SU-DHL-6 (cell line): ENCODE measurements around the gene AKAP6.

Experiments used
- H2AFZ ChIP-seq: fragments of 200-600 bp; sonication (generic); 2 replicates; pipeline ENCODE4 v1.6.1; 2014; ENCODE audit warnings: low read depth, mild to moderate bottlenecking, moderate library complexity, mixed read lengths, antibody characterized with exemption, low read length; ENCODE audit not compliant: severe bottlenecking
- H3F3A ChIP-seq: fragments of 200-600 bp; shearing (Covaris generic); 2 replicates; pipeline ENCODE4 v1.6.0; 2016; ENCODE audit warnings: antibody characterized with exemption, mild to moderate bottlenecking; ENCODE audit not compliant: insufficient read depth
- H3K27ac ChIP-seq: fragments of 200-600 bp; sonication (generic); 2 replicates; pipeline ENCODE4 v1.5.1; 2016; ENCODE audit warnings: low read depth, mild to moderate bottlenecking, low read length, moderate library complexity, mixed read lengths
- H3K27me3 ChIP-seq: fragments of 200-600 bp; sonication (generic), shearing (Covaris generic); 2 replicates; pipeline ENCODE4 v1.6.0; 2014; ENCODE audit warnings: mild to moderate bottlenecking, low read length
- H3K36me3 ChIP-seq: fragments of 200-600 bp; sonication (generic); 2 replicates; pipeline ENCODE4 v1.6.1; 2014; ENCODE audit warnings: mild to moderate bottlenecking, low read length, mixed read lengths
- H3K4me2 ChIP-seq: fragments of 300-600, 200-600 bp; shearing (Covaris generic), sonication (generic); 2 replicates; pipeline ENCODE4 v1.6.0; 2014; ENCODE audit warnings: low read length, low read depth, mild to moderate bottlenecking; ENCODE audit not compliant: poor library complexity, severe bottlenecking
- H3K4me3 ChIP-seq: fragments of 200-600 bp; sonication (generic); 2 replicates; pipeline ENCODE4 v1.5.1; 2014; ENCODE audit warnings: antibody characterized with exemption, low read length, mild to moderate bottlenecking, mixed read lengths; ENCODE audit not compliant: insufficient read depth, poor library complexity, severe bottlenecking
- H3K79me2 ChIP-seq: fragments of 200-600 bp; sonication (generic); 2 replicates; pipeline ENCODE4 v1.6.1; 2014; ENCODE audit warnings: mild to moderate bottlenecking, low read length, moderate library complexity; ENCODE audit not compliant: insufficient read depth
- H3K9ac ChIP-seq: fragments of 200-600 bp; sonication (generic); 2 replicates; pipeline ENCODE4 v1.7.0; 2014; ENCODE audit warnings: mild to moderate bottlenecking, low read length
- H3K9me2 ChIP-seq: fragments of 200-600 bp; sonication (generic); replicated peaks from 2 replicates; pipeline ENCODE4 v1.6.1; 2014; ENCODE audit warnings: low read length; ENCODE audit not compliant: insufficient read depth
- H3K9me3 ChIP-seq: fragments of 200-600 bp; sonication (generic); 2 replicates; pipeline ENCODE4 v1.6.1; 2014; ENCODE audit warnings: low read length, mixed read lengths; ENCODE audit not compliant: insufficient read depth
- H4K20me1 ChIP-seq: fragments of 200-600 bp; sonication (generic); 2 replicates; pipeline ENCODE4 v1.6.1; 2014; ENCODE audit warnings: low read depth, mild to moderate bottlenecking, antibody characterized with exemption, low read length, moderate library complexity, mixed read lengths
- EZH2phosphoT487 ChIP-seq: fragments of 200-600 bp; sonication (generic), shearing (Covaris generic); conservative IDR thresholded peaks from 2 replicates; pipeline ENCODE4 v1.6.1; 2018; ENCODE audit warnings: mild to moderate bottlenecking, antibody characterized with exemption, low read length, moderate library complexity, mixed read lengths
- TF ChIP-seq, protein P1 (sequence below): fragments of 200-600 bp; sonication (generic); IDR thresholded peaks from one replicate; pipeline ENCODE4 v1.5.1; 2017; ENCODE audit warnings: antibody characterized with exemption, mild to moderate bottlenecking, low read length, moderate library complexity; ENCODE audit not compliant: insufficient read depth, poor library complexity, severe bottlenecking

AKAP6 gene

GRCh38 chr14:32525591-32525990, 196.5 kb downstream of the AKAP6 start:
- Histone ChIP-seq H3K4me3 (no peak overlapping the region), H3K9me3 (no peaks in the 10 kb centered on the region), H3K27me3 (no peaks in the 10 kb centered on the region), H3K9ac (no peak overlapping the region), H3K36me3 (no peaks in the 10 kb centered on the region), H3F3A (no peaks in the 10 kb centered on the region), H3K4me2 (no peak overlapping the region), H2AFZ (no peak overlapping the region), H3K9me2 (no peaks in the 10 kb centered on the region), H3K79me2 (no peaks in the 10 kb centered on the region), H3K27ac (no peak overlapping the region), H4K20me1 (no peaks in the 10 kb centered on the region)
- TF ChIP-seq, protein P1, sequence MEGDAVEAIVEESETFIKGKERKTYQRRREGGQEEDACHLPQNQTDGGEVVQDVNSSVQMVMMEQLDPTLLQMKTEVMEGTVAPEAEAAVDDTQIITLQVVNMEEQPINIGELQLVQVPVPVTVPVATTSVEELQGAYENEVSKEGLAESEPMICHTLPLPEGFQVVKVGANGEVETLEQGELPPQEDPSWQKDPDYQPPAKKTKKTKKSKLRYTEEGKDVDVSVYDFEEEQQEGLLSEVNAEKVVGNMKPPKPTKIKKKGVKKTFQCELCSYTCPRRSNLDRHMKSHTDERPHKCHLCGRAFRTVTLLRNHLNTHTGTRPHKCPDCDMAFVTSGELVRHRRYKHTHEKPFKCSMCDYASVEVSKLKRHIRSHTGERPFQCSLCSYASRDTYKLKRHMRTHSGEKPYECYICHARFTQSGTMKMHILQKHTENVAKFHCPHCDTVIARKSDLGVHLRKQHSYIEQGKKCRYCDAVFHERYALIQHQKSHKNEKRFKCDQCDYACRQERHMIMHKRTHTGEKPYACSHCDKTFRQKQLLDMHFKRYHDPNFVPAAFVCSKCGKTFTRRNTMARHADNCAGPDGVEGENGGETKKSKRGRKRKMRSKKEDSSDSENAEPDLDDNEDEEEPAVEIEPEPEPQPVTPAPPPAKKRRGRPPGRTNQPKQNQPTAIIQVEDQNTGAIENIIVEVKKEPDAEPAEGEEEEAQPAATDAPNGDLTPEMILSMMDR = no peak

- Histone ChIP-seq H3K79me2 (no peaks in the 10 kb centered on the region), H2AFZ (no peak overlapping the region), H3K9me3 (no peaks in the 10 kb centered on the region), H3K27me3 (no peaks in the 10 kb centered on the region), H3K9ac (no peak overlapping the region), H3K4me2 (no peak overlapping the region), H3K9me2 (no peaks in the 10 kb centered on the region), H3K27ac (no peak overlapping the region), H4K20me1 (no peaks in the 10 kb centered on the region), H3F3A (no peaks in the 10 kb centered on the region), H3K36me3 (no peaks in the 10 kb centered on the region), H3K4me3 (no peak overlapping the region)
- no peak for TF ChIP-seq EZH2phosphoT487
- TF ChIP-seq, protein P1 = no peak
Observed at GRCh38 chr14:32530800-32531199, 201.7 kb downstream of the AKAP6 start.

DNA sequence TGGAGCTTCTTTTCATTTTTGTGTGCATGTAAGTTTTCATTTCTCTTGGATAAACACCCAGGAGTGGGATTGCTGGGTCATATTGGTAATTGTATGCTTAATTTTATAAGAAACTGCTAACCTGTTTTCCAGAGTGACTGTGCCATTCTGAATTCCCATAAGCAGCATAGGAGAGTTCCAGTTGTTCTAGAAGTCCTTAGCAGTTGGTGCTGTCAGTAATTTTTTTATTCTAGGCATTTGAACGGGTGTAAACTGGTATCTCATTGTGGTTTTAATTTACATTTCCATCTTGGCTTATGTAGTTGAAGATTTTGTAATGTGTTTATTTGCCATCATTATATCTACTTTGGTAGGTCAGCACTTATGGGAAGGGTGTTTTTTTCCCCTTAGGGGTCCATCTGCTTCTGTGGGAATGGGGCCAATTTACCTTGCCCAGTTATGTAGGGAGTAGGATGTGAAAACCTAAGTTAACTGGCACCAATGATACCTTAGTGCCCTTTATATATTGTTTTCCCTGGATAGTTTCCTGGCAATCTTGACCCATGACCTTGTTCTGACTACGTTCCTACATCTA, 202.9 kb downstream of the AKAP6 start:
- H3F3A ChIP-seq = no peaks in the 10 kb centered on the region
- no peaks in the 10 kb centered on the region for H3K79me2 ChIP-seq
- no peaks in the 10 kb centered on the region for H3K27me3 ChIP-seq
- H3K9me3 ChIP-seq = no peaks in the 10 kb centered on the region
- no peak overlapping the region for H3K27ac ChIP-seq
- no peaks in the 10 kb centered on the region for H3K9me2 ChIP-seq
- H3K4me3 ChIP-seq = no peak overlapping the region
- H4K20me1 ChIP-seq = no peaks in the 10 kb centered on the region
- H2AFZ ChIP-seq = no peak overlapping the region
- H3K4me2 ChIP-seq = no peak overlapping the region
- no peaks in the 10 kb centered on the region for H3K36me3 ChIP-seq
- no peak overlapping the region for H3K9ac ChIP-seq
- TF ChIP-seq EZH2phosphoT487 = no peak
- TF ChIP-seq, protein P1 = no peak

- Histone ChIP-seq H3K36me3 (no peaks in the 10 kb centered on the region), H3K9me3 (no peaks in the 10 kb centered on the region), H3K4me3 (no peak overlapping the region), H3K27me3 (no peaks in the 10 kb centered on the region), H3K4me2 (no peak overlapping the region), H3F3A (no peaks in the 10 kb centered on the region), H2AFZ (no peak overlapping the region), H3K27ac (no peak overlapping the region), H3K9me2 (no peaks in the 10 kb centered on the region), H4K20me1 (no peaks in the 10 kb centered on the region), H3K79me2 (no peaks in the 10 kb centered on the region), H3K9ac (no peak overlapping the region)
- TF ChIP-seq EZH2phosphoT487 = no peak
- TF ChIP-seq, protein P1 = no peak
Observed at GRCh38 chr14:32534145-32534544, 205.0 kb downstream of the AKAP6 start.
